ENCODE results near the gene SLC39A11. TPM values are rescaled to one million over a fixed set of nuclear protein-coding genes. Genes with fewer than 3 reads are reported as not detected.

The SLC39A11 gene
- total RNA-seq, 2 experiments from 2014 or later = 25.6 to 51.5 TPM

GRCh38 chr17:73031472-73031871 is 61.0 kb downstream of the SLC39A11 start:
- no TSS peak for BruUV-seq (replicated peaks)
- Histone ChIP-seq H3K9me3 (ENCODE audit: low read length) (no peaks in the 10 kb centered on the region), H3K4me3 (ENCODE audit: low read depth, low read length, poor library complexity, severe bottlenecking) (no peak overlapping the region), H3K36me3 (ENCODE audit: insufficient read depth, low read length) (peaks cover 19% of the 10 kb centered on the region), H2AFZ (ENCODE audit: low read length) (no peak overlapping the region), H3K27ac (ENCODE audit: low read depth, low read length, poor library complexity, severe bottlenecking) (no peak overlapping the region), H3K4me2 (ENCODE audit: low read length) (no peak overlapping the region), H4K20me1 (ENCODE audit: insufficient read depth, low read length) (no peaks in the 10 kb centered on the region), H3K9me2 (ENCODE audit: insufficient read depth, low read length) (no peaks in the 10 kb centered on the region), H3K4me1 (ENCODE audit: insufficient read depth, low read length, poor library complexity, severe bottlenecking) (no peaks in the 10 kb centered on the region), H3K79me2 (ENCODE audit: insufficient read depth, low read depth, low read length) (no peaks in the 10 kb centered on the region)
- no peak for DNase-seq (ENCODE audit: low spot score)
- intact Hi-C loops (cut with micrococcal nuclease; ENCODE audit: unreplicated experiment) = no loop called here
- ChIA-PET CTCF (ENCODE audit: unreplicated experiment) (no interaction called here), POLR2A (interaction anchor here (0.5 to 1.1 kb wide), 2 partner anchors 20 to 100 kb away, joined by 4 read pairs; no protein-coding TSS in a partner anchor)
- TF ChIP-seq CTCF (conservative IDR thresholded peaks at IDR 0.05; ENCODE audit: low read length) (no peak), EZH2phosphoT487 (IDR thresholded peaks at IDR 0.05; ENCODE audit: borderline replicate concordance, low read depth, low read length) (no peak)

DNA sequence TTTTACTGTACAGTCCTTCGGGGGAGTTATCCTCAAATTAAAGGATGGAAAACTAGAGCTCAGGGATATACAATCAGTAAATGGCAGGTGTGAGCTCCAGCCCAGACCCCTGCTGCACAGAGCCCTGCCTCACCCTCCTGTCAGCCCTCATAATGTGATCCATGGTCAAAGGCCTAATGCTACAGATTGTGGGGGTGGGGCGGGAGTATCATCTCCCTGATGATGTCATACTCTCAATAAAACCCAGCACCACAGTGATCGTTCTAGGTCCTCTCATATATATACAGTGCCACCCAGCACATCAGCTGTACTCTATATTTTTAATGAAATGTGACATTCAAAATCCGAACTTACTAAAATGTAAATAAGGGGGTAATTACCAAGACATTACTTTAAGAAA is 61.5 kb downstream of the SLC39A11 start:
- Histone ChIP-seq H3K9me3 (ENCODE audit: low read length) (no peaks in the 10 kb centered on the region), H3K36me3 (ENCODE audit: insufficient read depth, low read length) (peaks cover 19% of the 10 kb centered on the region), H3K27ac (ENCODE audit: low read depth, low read length, poor library complexity, severe bottlenecking) (no peak overlapping the region), H2AFZ (ENCODE audit: low read length) (no peak overlapping the region), H3K4me3 (ENCODE audit: low read depth, low read length, poor library complexity, severe bottlenecking) (no peak overlapping the region), H3K4me1 (ENCODE audit: insufficient read depth, low read length, poor library complexity, severe bottlenecking) (no peaks in the 10 kb centered on the region), H3K4me2 (ENCODE audit: low read length) (no peak overlapping the region), H3K79me2 (ENCODE audit: insufficient read depth, low read depth, low read length) (no peaks in the 10 kb centered on the region), H4K20me1 (ENCODE audit: insufficient read depth, low read length) (no peaks in the 10 kb centered on the region), H3K9me2 (ENCODE audit: insufficient read depth, low read length) (no peaks in the 10 kb centered on the region)
- ChIA-PET POLR2A (interaction anchor here (0.5 to 1.4 kb wide), 2 partner anchors 14 to 100 kb away, joined by 3 to 4 read pairs; no protein-coding TSS in a partner anchor), CTCF (ENCODE audit: unreplicated experiment) (no interaction called here)
- intact Hi-C loops (cut with micrococcal nuclease; ENCODE audit: unreplicated experiment) = no loop called here
- no TSS peak for BruUV-seq (replicated peaks)
- TF ChIP-seq EZH2phosphoT487 (IDR thresholded peaks at IDR 0.05; ENCODE audit: borderline replicate concordance, low read depth, low read length) = no peak
- TF ChIP-seq CTCF (conservative IDR thresholded peaks at IDR 0.05; ENCODE audit: low read length) = no peak
- DNase-seq (ENCODE audit: low spot score) = no peak

- no peak for DNase-seq (ENCODE audit: low spot score)
- H3K4me1 ChIP-seq (ENCODE audit: insufficient read depth, low read length, poor library complexity, severe bottlenecking) = no peaks in the 10 kb centered on the region
- H3K9me3 ChIP-seq (ENCODE audit: low read length) = no peaks in the 10 kb centered on the region
- H3K4me2 ChIP-seq (ENCODE audit: low read length) = no peak overlapping the region
- POLR2A ChIA-PET = interaction anchor here (1.4 kb wide), 1 partner anchor 14 kb away, joined by 3 read pairs; no protein-coding TSS in a partner anchor
- TF ChIP-seq CTCF (conservative IDR thresholded peaks at IDR 0.05; ENCODE audit: low read length) = no peak
- no peak for TF ChIP-seq EZH2phosphoT487 (IDR thresholded peaks at IDR 0.05; ENCODE audit: borderline replicate concordance, low read depth, low read length)
- no peaks in the 10 kb centered on the region for H4K20me1 ChIP-seq (ENCODE audit: insufficient read depth, low read length)
- no peak overlapping the region for H2AFZ ChIP-seq (ENCODE audit: low read length)
- H3K27ac ChIP-seq (ENCODE audit: low read depth, low read length, poor library complexity, severe bottlenecking) = no peak overlapping the region
- H3K9me2 ChIP-seq (ENCODE audit: insufficient read depth, low read length) = no peaks in the 10 kb centered on the region
- no peak overlapping the region for H3K4me3 ChIP-seq (ENCODE audit: low read depth, low read length, poor library complexity, severe bottlenecking)
- no peaks in the 10 kb centered on the region for H3K79me2 ChIP-seq (ENCODE audit: insufficient read depth, low read depth, low read length)
- CTCF ChIA-PET (ENCODE audit: unreplicated experiment) = no interaction called here
- no TSS peak for BruUV-seq (replicated peaks)
- peaks cover 19% of the 10 kb centered on the region for H3K36me3 ChIP-seq (ENCODE audit: insufficient read depth, low read length)
- intact Hi-C loops (cut with micrococcal nuclease; ENCODE audit: unreplicated experiment) = no loop called here
Measured at GRCh38 chr17:73030501-73030921, 62.0 kb downstream of the SLC39A11 start.

Measured in OCI-LY7 (cell line).